Muscle of leg (tissue), 11 donors: ENCODE measurements around the gene CNTNAP5. TPM values are rescaled to one million over a fixed set of nuclear protein-coding genes. Genes with fewer than 3 reads are reported as not detected.

ENCODE experiments used
- DNase-seq: peaks from one replicate; pipeline ENCODE4 v3.0.0; 2013
- H3K27ac ChIP-seq: one replicate; pipeline ENCODE4 v1.5.1; 2013; ENCODE audit warnings: mild to moderate bottlenecking, low read length, control low read depth
- H3K27me3 ChIP-seq: one replicate; pipeline ENCODE4 v1.6.1; 2013; ENCODE audit warnings: low read length; ENCODE audit not compliant: control insufficient read depth, insufficient read depth
- H3K36me3 ChIP-seq: one replicate; pipeline ENCODE4 v1.6.1; 2013; ENCODE audit warnings: low read length; ENCODE audit not compliant: control insufficient read depth, insufficient read depth
- H3K4me1 ChIP-seq: one replicate; pipeline ENCODE4 v1.6.1; 2013; ENCODE audit warnings: low read length; ENCODE audit not compliant: control insufficient read depth, insufficient read depth
- H3K4me3 ChIP-seq: one replicate; pipeline ENCODE4 v1.5.1; 2013; ENCODE audit warnings: low read length, control low read depth
- H3K9me3 ChIP-seq: replicated peaks from 2 replicates; pipeline ENCODE4 v1.6.1; 2013; ENCODE audit warnings: low read depth, low read length; ENCODE audit not compliant: control insufficient read depth
- WGBS: methylation state at CpG from one replicate; pipeline ENCODE4 v1.1.5; 2013; ENCODE audit warnings: missing lambda C conversion rate; ENCODE audit not compliant: insufficient coverage; 5-methylcytosine and 5-hydroxymethylcytosine counted together
- polyA plus RNA-seq, 8 donors: library from polyadenylated mRNA; unstranded; fragments of 120-200 nt; gene quantifications; one replicate each; pipeline versions ENCODE4 v1.2.1 to v1.2.3, GENCODE V29; 2013; ENCODE audit warnings: inconsistent platforms in 1 of 8, low replicate concordance in 1 of 8; ENCODE audit not compliant: insufficient read length in 8 of 8, insufficient read depth in 1 of 8
- total RNA-seq: library from RNA; stranded (reverse); fragments of 120-200 nt; gene quantifications from one replicate; pipeline ENCODE4 v1.2.4, GENCODE V29; 2013

CNTNAP5 gene
- total and polyA plus RNA-seq, 9 donors: 0.08 to 0.75 (median 0.16) TPM

GRCh38 chr2:124250433-124250832, 225.3 kb downstream of the CNTNAP5 start:
- no peaks in the 10 kb centered on the region for H3K27me3 ChIP-seq
- H3K4me1 ChIP-seq: no peaks in the 10 kb centered on the region
- H3K4me3 ChIP-seq: no peak overlapping the region
- no peak overlapping the region for H3K27ac ChIP-seq
- peaks cover 2% of the 10 kb centered on the region for H3K9me3 ChIP-seq
- WGBS: no CpG with 5 or more reads among the region's 2 CpGs
- no peaks in the 10 kb centered on the region for H3K36me3 ChIP-seq
- no peak for DNase-seq

DNA sequence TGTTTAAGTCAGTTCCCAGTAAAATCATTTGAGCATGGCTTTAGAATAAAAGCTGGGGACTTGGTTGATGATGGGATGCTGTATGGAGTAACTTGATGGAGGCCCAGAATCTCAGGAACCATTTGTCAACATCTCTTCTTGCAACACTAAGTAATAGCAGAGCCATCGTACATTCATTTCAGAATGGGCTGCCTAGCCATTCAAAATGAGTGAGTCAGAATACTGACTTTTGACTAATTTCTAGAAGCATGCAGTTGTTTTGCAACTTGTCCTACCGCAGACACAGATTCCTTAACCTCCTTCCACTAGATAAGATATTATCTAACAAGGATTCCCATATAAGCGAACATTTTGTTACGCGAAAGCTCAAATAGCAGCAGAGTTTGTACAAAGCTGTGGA, 229.5 kb downstream of the CNTNAP5 start:
- no peak overlapping the region for H3K4me3 ChIP-seq
- no peaks in the 10 kb centered on the region for H3K4me1 ChIP-seq
- DNase-seq: no peak
- H3K27ac ChIP-seq: no peak overlapping the region
- no peaks in the 10 kb centered on the region for H3K36me3 ChIP-seq
- H3K9me3 ChIP-seq: no peaks in the 10 kb centered on the region
- 89% methylated on average over 3 of the region's 5 CpGs for WGBS
- H3K27me3 ChIP-seq: no peaks in the 10 kb centered on the region

- H3K36me3 ChIP-seq: no peaks in the 10 kb centered on the region
- H3K4me3 ChIP-seq: no peak overlapping the region
- H3K4me1 ChIP-seq: no peaks in the 10 kb centered on the region
- 47% methylated on average over 1 of the region's 1 CpG for WGBS
- H3K9me3 ChIP-seq: no peaks in the 10 kb centered on the region
- DNase-seq: no peak
- H3K27me3 ChIP-seq: no peaks in the 10 kb centered on the region
- H3K27ac ChIP-seq: no peak overlapping the region
Observed at GRCh38 chr2:124257120-124257519, 232.0 kb downstream of the CNTNAP5 start.

- WGBS: 50% methylated on average over 1 of the region's 6 CpGs
- DNase-seq: no peak
Observed at GRCh38 chr2:124258140-124258880, 233.2 kb downstream of the CNTNAP5 start.

GRCh38 chr2:124261456-124261855, 236.4 kb downstream of the CNTNAP5 start:
- Histone ChIP-seq H3K27me3 (no peaks in the 10 kb centered on the region), H3K9me3 (no peaks in the 10 kb centered on the region), H3K4me3 (no peak overlapping the region), H3K36me3 (no peaks in the 10 kb centered on the region), H3K4me1 (no peaks in the 10 kb centered on the region), H3K27ac (no peak overlapping the region)
- no peak for DNase-seq
- 83% methylated on average over 4 of the region's 5 CpGs for WGBS

More at GRCh38 chr2:124258140-124258880, 233.2 kb downstream of the CNTNAP5 start:
- no peak overlapping the region for H3K4me3 ChIP-seq
- no peak overlapping the region for H3K27ac ChIP-seq
- no peaks in the 10 kb centered on the region for H3K9me3 ChIP-seq
- H3K4me1 ChIP-seq: no peaks in the 10 kb centered on the region
- H3K36me3 ChIP-seq: no peaks in the 10 kb centered on the region
- no peaks in the 10 kb centered on the region for H3K27me3 ChIP-seq

DNA sequence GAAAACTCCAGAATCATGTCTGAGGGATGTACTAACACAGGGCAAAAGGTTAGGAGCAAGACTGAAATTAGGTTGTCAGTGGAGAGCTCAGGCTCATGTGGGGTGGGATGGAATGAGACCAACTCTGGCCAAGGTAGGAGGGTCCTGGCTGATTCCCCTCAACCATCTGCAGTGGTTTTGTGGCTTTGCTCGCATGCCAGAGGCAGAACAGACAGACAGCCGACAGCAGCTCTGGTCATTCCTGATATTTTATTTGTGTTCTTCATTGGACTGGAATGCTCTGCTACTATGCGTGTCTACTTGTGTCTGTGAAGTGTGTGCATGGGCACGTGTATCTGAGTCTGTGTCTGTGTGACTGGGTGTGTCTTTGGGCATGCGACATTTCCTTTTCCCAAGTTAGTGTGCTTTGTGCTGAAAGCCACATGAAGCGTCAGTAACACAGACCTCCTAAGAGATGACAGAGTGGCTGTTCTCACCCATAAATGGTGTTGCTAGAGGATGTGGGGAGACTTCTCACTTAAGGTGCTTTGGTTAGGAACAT, 239.5 kb downstream of the CNTNAP5 start:
- Histone ChIP-seq H3K4me3 (no peak overlapping the region), H3K27me3 (no peaks in the 10 kb centered on the region), H3K9me3 (no peaks in the 10 kb centered on the region), H3K27ac (no peak overlapping the region), H3K4me1 (no peaks in the 10 kb centered on the region), H3K36me3 (no peaks in the 10 kb centered on the region)
- 59% methylated on average over 4 of the region's 6 CpGs for WGBS
- no peak for DNase-seq

DNA sequence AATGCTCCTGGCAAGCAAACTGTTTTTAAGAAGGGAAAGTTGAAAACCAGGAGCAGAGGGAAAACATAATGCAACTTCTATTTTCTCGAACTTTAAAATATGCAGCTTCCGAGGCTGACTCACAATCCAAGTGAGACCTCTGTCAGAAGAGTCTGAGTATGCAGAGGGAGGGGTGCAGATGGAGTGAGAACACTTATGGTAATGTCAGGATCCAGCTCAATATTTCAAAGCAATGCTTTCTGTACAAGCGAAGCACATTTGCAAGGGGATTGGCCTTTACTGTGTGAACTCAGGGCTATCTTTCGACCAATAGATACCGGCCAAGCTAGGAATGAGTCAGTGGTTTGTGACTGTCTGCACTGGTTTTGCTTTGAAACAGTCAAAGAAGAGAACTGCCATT, 242.7 kb downstream of the CNTNAP5 start:
- no peaks in the 10 kb centered on the region for H3K36me3 ChIP-seq
- H3K27ac ChIP-seq: no peak overlapping the region
- no peaks in the 10 kb centered on the region for H3K4me1 ChIP-seq
- peak; percentile 88 for DNase-seq
- H3K4me3 ChIP-seq: no peak overlapping the region
- no peaks in the 10 kb centered on the region for H3K27me3 ChIP-seq
- 42% methylated on average over 2 of the region's 5 CpGs for WGBS
- H3K9me3 ChIP-seq: no peaks in the 10 kb centered on the region

- H3K27me3 ChIP-seq: no peaks in the 10 kb centered on the region
- no peak for DNase-seq
- H3K4me3 ChIP-seq: no peak overlapping the region
- 64% methylated on average over 3 of the region's 7 CpGs for WGBS
- H3K4me1 ChIP-seq: no peaks in the 10 kb centered on the region
- H3K36me3 ChIP-seq: no peaks in the 10 kb centered on the region
- H3K9me3 ChIP-seq: no peaks in the 10 kb centered on the region
- no peak overlapping the region for H3K27ac ChIP-seq
Observed at GRCh38 chr2:124269348-124269747, 244.3 kb downstream of the CNTNAP5 start.

DNA sequence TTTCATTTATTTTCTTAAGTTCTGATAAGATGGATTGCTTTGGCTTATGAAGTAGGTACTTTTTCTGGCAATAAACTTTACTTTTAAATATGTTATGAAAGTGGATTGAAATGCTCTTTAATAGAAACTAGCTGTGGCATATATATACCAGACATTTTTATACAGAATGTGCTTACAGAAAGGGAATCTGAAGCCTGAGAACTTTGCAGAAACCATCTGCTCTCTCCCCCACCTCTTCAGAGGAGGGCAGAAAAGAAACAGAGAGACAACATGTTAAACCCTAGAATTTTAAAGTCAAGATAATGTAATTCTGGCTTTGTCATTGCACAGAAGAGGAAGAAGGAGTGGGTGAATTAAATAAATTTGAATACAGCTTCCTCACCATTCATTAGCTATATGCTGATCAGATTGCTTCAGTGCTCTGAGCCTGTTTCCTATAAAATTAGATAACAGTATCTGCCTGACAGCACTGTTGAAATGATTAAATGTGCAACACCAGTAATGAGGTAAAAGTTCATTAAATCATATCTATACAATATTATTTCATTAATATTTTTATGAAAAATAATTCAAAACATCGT, 247.3 kb downstream of the CNTNAP5 start:
- H3K4me1 ChIP-seq: no peaks in the 10 kb centered on the region
- no peaks in the 10 kb centered on the region for H3K27me3 ChIP-seq
- no peak for DNase-seq
- no peaks in the 10 kb centered on the region for H3K9me3 ChIP-seq
- H3K27ac ChIP-seq: no peak overlapping the region
- H3K36me3 ChIP-seq: no peaks in the 10 kb centered on the region
- WGBS: no CpG with 5 or more reads among the region's 1 CpG
- H3K4me3 ChIP-seq: no peak overlapping the region

DNA sequence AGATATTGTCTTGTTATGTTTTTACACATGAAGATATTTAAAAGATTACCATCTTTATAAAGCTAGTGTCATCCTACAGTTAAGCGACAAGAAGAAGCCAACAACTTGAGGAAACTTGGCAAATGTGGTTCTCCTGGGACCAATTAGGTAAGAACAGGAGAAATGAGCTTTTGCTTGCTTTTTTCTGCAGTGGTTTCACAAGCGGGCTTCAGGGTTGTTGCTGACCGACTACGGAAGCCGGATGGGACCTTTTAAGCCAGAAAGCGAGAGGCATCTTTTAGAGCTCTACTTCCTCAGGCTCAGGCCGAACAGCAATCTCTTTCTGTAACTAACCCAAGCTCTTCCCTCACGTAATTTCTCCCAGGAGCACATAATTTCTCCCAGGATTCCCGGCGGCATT, 256.5 kb downstream of the CNTNAP5 start:
- no peak overlapping the region for H3K4me3 ChIP-seq
- H3K27ac ChIP-seq: no peak overlapping the region
- 11% methylated on average over 6 of the region's 10 CpGs for WGBS
- H3K4me1 ChIP-seq: no peaks in the 10 kb centered on the region
- H3K9me3 ChIP-seq: no peaks in the 10 kb centered on the region
- no peaks in the 10 kb centered on the region for H3K36me3 ChIP-seq
- no peaks in the 10 kb centered on the region for H3K27me3 ChIP-seq
- DNase-seq: peak; percentile 94
